OCI-LY7 (cell line): Measurements from ENCODE around the gene FBN3. TPM values are rescaled to one million over a fixed set of nuclear protein-coding genes. Genes with fewer than 3 reads are reported as not detected.

Experiments used
- BruUV-seq: library from RNA; stranded (reverse); fragments of 400-500 nt; replicated peaks from 2 replicates; lab custom pipeline; 2021; lab: Mats Ljungman, UMichigan
- CTCF ChIA-PET: fragments of 300-600 bp; sonication (Branson Sonifier 250); formaldehyde crosslinking; loops from one replicate; lab custom pipeline; 2022; ENCODE audit warnings: antibody characterized with exemption; ENCODE audit not compliant: unreplicated experiment; lab: Charles Lee
- POLR2A ChIA-PET: fragments of 300-600 bp; sonication (Branson Sonifier 250); formaldehyde crosslinking; loops from one replicate; lab custom pipeline; 2022; ENCODE audit warnings: antibody characterized with exemption; lab: Charles Lee
- DNase-seq: peaks from one replicate; pipeline ENCODE4 v3.0.0-alpha.2; 2015; ENCODE audit warnings: low spot score
- H2AFZ ChIP-seq: fragments of 200-600 bp; sonication (generic), shearing (Covaris generic); 2 replicates; pipeline ENCODE4 v1.6.1; 2014; ENCODE audit warnings: mild to moderate bottlenecking, antibody characterized with exemption, low read length, moderate library complexity
- H3K27ac ChIP-seq: fragments of 200-600 bp; sonication (generic); 2 replicates; pipeline ENCODE4 v1.5.1; 2014; ENCODE audit warnings: mixed run types, low read depth, mild to moderate bottlenecking, moderate library complexity, low read length, inconsistent platforms; ENCODE audit not compliant: poor library complexity, severe bottlenecking
- H3K36me3 ChIP-seq: fragments of 200-600 bp; sonication (generic); 2 replicates; pipeline ENCODE4 v1.6.1; 2014; ENCODE audit warnings: mild to moderate bottlenecking, antibody characterized with exemption, low read length, moderate library complexity, mixed read lengths; ENCODE audit not compliant: insufficient read depth
- H3K4me1 ChIP-seq: fragments of 200-600 bp; sonication (generic); 2 replicates; pipeline ENCODE4 v1.5.1; 2014; ENCODE audit warnings: mild to moderate bottlenecking, low read length; ENCODE audit not compliant: insufficient read depth, poor library complexity, severe bottlenecking
- H3K4me2 ChIP-seq: fragments of 200-600 bp; sonication (generic); 2 replicates; pipeline ENCODE4 v1.6.1; 2014; ENCODE audit warnings: mild to moderate bottlenecking, low read length
- H3K4me3 ChIP-seq: fragments of 200-600 bp; sonication (generic); 2 replicates; pipeline ENCODE4 v1.5.1; 2014; ENCODE audit warnings: mild to moderate bottlenecking, low read depth, low read length; ENCODE audit not compliant: poor library complexity, severe bottlenecking
- H3K79me2 ChIP-seq: fragments of 200-600 bp; sonication (generic); 2 replicates; pipeline ENCODE4 v1.6.1; 2016; ENCODE audit warnings: low read depth, mild to moderate bottlenecking, low read length, moderate library complexity, mixed read lengths; ENCODE audit not compliant: insufficient read depth
- H3K9me2 ChIP-seq: fragments of 200-600 bp; sonication (generic); 2 replicates; pipeline ENCODE4 v1.6.1; 2016; ENCODE audit warnings: mild to moderate bottlenecking, low read length, mixed read lengths; ENCODE audit not compliant: insufficient read depth
- H3K9me3 ChIP-seq: fragments of 200-600 bp; sonication (generic); 2 replicates; pipeline ENCODE4 v1.6.1; 2014; ENCODE audit warnings: mild to moderate bottlenecking, mixed run types, low read length, mixed read lengths
- H4K20me1 ChIP-seq: fragments of 200-600 bp; sonication (generic); 2 replicates; pipeline ENCODE4 v1.6.1; 2014; ENCODE audit warnings: mild to moderate bottlenecking, antibody characterized with exemption, low read length, moderate library complexity, mixed read lengths; ENCODE audit not compliant: insufficient read depth
- EZH2phosphoT487 ChIP-seq: fragments of 200-600 bp; sonication (generic); IDR thresholded peaks from 2 replicates; pipeline ENCODE4 v1.6.1; 2018; ENCODE audit warnings: low read depth, borderline replicate concordance, mild to moderate bottlenecking, mixed run types, antibody characterized with exemption, low read length, moderate library complexity, mixed read lengths
- intact Hi-C: fragments of 100-400 bp; cut with micrococcal nuclease; formaldehyde crosslinking; loops from one replicate; pipeline ENCODE4 v1.10.0; 2022; ENCODE audit not compliant: unreplicated experiment
- total RNA-seq, 2 experiments: library from RNA; depleted of rRNA in 1 of 2; stranded (reverse); fragments of >200 nt in 1 of 2; shearing (Covaris generic) in 1 of 2; gene quantifications; 2 replicates each; pipeline ENCODE4 v1.2.3, GENCODE V29; 2014 to 2022
- TF ChIP-seq, protein P1 (sequence below): fragments of 200-600 bp; sonication (generic); conservative IDR thresholded peaks from 2 replicates; pipeline ENCODE4 v1.5.1; 2014; ENCODE audit warnings: mild to moderate bottlenecking, antibody characterized with exemption, low read length, moderate library complexity, mixed read lengths

Gene FBN3
- total RNA-seq, 2 experiments from 2014 or later = not detected

DNA sequence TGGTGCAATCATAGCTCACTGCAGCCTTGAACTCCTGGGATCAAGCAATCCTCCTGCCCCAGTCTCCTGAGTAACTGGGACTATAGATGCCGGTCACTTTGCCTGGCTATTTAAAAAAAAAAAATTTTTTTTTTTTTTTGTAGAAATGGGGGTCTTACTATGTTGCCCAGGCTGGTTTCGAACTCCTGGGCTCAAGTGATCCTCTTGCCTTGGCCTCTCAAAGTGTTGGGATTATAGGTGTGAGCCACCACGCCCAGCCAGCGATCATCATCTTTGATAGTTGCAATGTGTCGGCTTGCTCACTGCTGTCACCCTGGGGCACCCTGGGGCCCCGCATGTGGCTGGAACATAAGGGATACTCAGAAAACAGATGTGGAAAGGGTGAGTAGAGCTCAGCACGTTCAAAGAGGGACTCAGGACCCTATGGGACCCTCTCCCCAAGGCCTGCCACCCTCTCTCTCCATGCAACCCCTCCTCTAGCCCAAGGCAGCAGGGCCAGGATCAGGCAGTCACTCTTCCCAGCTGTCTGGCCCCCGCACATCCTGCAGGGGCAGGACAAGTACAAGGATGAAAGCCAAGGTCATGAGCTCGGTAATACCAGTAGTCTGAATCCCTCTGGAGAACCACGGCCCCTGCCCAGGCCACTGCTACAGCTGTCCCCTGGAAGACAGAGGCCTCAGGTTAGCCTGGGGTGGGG lies 103.4 kb downstream of the FBN3 start:
- Histone ChIP-seq H3K36me3 (no peaks in the 10 kb centered on the region), H4K20me1 (no peaks in the 10 kb centered on the region), H2AFZ (no peak overlapping the region), H3K4me2 (no peak overlapping the region), H3K9me3 (no peaks in the 10 kb centered on the region), H3K4me1 (peaks cover 9% of the 10 kb centered on the region), H3K9me2 (no peaks in the 10 kb centered on the region), H3K4me3 (no peak overlapping the region), H3K27ac (no peak overlapping the region), H3K79me2 (no peaks in the 10 kb centered on the region)
- no TSS peak for BruUV-seq
- TF ChIP-seq, protein P1, sequence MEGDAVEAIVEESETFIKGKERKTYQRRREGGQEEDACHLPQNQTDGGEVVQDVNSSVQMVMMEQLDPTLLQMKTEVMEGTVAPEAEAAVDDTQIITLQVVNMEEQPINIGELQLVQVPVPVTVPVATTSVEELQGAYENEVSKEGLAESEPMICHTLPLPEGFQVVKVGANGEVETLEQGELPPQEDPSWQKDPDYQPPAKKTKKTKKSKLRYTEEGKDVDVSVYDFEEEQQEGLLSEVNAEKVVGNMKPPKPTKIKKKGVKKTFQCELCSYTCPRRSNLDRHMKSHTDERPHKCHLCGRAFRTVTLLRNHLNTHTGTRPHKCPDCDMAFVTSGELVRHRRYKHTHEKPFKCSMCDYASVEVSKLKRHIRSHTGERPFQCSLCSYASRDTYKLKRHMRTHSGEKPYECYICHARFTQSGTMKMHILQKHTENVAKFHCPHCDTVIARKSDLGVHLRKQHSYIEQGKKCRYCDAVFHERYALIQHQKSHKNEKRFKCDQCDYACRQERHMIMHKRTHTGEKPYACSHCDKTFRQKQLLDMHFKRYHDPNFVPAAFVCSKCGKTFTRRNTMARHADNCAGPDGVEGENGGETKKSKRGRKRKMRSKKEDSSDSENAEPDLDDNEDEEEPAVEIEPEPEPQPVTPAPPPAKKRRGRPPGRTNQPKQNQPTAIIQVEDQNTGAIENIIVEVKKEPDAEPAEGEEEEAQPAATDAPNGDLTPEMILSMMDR = no peak
- no peak for TF ChIP-seq EZH2phosphoT487
- intact Hi-C loops = no loop called here
- CTCF ChIA-PET = no interaction called here
- no peak for DNase-seq
- POLR2A ChIA-PET = interaction anchor here (0.6 kb wide), 1 partner anchor 387 kb away, joined by 3 read pairs; no protein-coding TSS in a partner anchor

DNA sequence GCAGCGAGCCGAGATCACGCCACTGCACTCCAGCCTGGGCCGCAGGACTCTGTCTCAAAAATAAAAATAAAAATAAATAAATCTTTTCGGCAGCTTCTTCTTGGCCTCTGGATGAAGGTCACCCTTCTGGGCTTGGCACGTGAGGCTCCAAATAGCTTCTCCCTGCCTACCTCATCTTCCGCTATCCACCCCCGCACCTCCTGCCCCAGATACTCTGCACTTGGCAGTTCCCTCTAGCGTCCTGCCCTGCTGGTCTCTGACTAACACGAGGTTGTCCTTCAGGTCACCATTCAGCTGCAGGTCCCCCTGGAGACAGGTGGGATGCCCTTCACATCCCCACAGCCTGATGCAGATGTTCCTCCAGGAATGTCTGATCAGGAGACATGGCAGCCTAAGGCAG lies 105.4 kb downstream of the FBN3 start:
- no peak for DNase-seq
- no peaks in the 10 kb centered on the region for H3K9me3 ChIP-seq
- TF ChIP-seq, protein P1 = no peak
- TF ChIP-seq EZH2phosphoT487 = no peak
- H3K4me1 ChIP-seq = no peaks in the 10 kb centered on the region
- no peaks in the 10 kb centered on the region for H3K9me2 ChIP-seq
- ChIA-PET POLR2A (no interaction called here), CTCF (no interaction called here)
- no peak overlapping the region for H2AFZ ChIP-seq
- no peaks in the 10 kb centered on the region for H4K20me1 ChIP-seq
- no peak overlapping the region for H3K27ac ChIP-seq
- no peaks in the 10 kb centered on the region for H3K79me2 ChIP-seq
- H3K36me3 ChIP-seq = no peaks in the 10 kb centered on the region
- no TSS peak for BruUV-seq
- H3K4me3 ChIP-seq = no peak overlapping the region
- H3K4me2 ChIP-seq = no peak overlapping the region
- intact Hi-C loops = no loop called here

DNA sequence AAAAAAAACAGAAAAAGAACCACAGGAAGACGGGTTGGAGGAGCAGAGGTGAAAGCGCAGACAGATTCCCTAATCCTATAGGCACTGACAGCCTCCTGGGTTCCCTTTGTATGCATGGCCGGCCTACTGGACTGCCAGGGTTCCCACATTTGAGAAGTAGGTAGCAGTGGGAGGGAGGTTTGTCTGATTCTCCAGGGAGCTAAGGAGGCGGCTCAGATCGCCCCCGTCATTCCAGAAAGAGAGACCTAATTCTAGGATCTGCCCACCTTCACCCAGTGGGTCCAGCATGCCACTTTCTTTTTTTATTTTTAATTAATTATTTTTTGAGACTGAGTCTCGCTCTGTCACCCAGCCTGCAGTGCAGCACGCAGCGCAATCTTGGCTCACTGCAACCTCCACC lies 106.5 kb downstream of the FBN3 start:
- Histone ChIP-seq H2AFZ (no peak overlapping the region), H3K4me1 (no peaks in the 10 kb centered on the region), H3K9me3 (no peaks in the 10 kb centered on the region), H3K4me2 (no peak overlapping the region), H3K79me2 (no peaks in the 10 kb centered on the region), H4K20me1 (no peaks in the 10 kb centered on the region), H3K9me2 (no peaks in the 10 kb centered on the region), H3K36me3 (no peaks in the 10 kb centered on the region), H3K4me3 (no peak overlapping the region), H3K27ac (no peak overlapping the region)
- no peak for DNase-seq
- BruUV-seq = no TSS peak
- POLR2A ChIA-PET = interaction anchor here (0.5 to 0.7 kb wide), 3 partner anchors 83 to 482 kb away, joined by 3 to 5 read pairs (median 5); no protein-coding TSS in a partner anchor
- intact Hi-C loops = no loop called here
- CTCF ChIA-PET = no interaction called here
- TF ChIP-seq EZH2phosphoT487 = no peak
- TF ChIP-seq, protein P1 = no peak
